H1 (cell line): ENCODE results near the gene FPR3. TPM values are rescaled to one million over a fixed set of nuclear protein-coding genes. Genes with fewer than 3 reads are reported as not detected.
"Not testable (repeated sequence)": the region's sequence is repeated elsewhere in the genome, so short reads cannot be mapped to it uniquely, and the experiment has no call there.

Source experiments
- CTCF ChIA-PET: fragments of 300-600 bp; sonication (Branson Sonifier 250); formaldehyde crosslinking; loops from one replicate; lab custom pipeline; 2021; ENCODE audit not compliant: partially characterized antibody; lab: Charles Lee
- POLR2A ChIA-PET: fragments of 300-600 bp; sonication (Branson Sonifier 250); formaldehyde crosslinking; loops from one replicate; lab custom pipeline; 2021; ENCODE audit warnings: inconsistent platforms; ENCODE audit not compliant: partially characterized antibody; lab: Charles Lee
- DNase-seq, 2 experiments: peaks; one replicate each; pipeline versions ENCODE4 v3.0.0 to v3.0.0-alpha.2; 2010 to 2022; ENCODE audit warnings: low spot score in 2 of 2, low read depth in 1 of 2, mixed read lengths in 1 of 2
- FAIRE-seq: peaks from 2 replicates; lab custom pipeline; 2011; peaks lifted over from hg19 to GRCh38; lab: Jason Lieb, UNC
- H2AFZ ChIP-seq: 2 replicates; pipeline ENCODE4 v1.8.1; 2012; ENCODE audit warnings: low read length, inconsistent platforms
- H2AK5ac ChIP-seq: 2 replicates; pipeline ENCODE4 v1.6.1; 2013; ENCODE audit warnings: low read depth, low read length
- H2BK120ac ChIP-seq: replicated peaks from 2 replicates; pipeline ENCODE3; 2013; ENCODE audit warnings: low read depth, low read length, inconsistent platforms
- H2BK12ac ChIP-seq: 2 replicates; pipeline ENCODE4 v1.6.1; 2013; ENCODE audit warnings: low read depth, low read length
- H2BK15ac ChIP-seq: 2 replicates; pipeline ENCODE4 v1.6.1; 2013; ENCODE audit warnings: low read length
- H2BK20ac ChIP-seq: 2 replicates; pipeline ENCODE4 v1.6.1; 2013; ENCODE audit warnings: low read length
- H2BK5ac ChIP-seq: 2 replicates; pipeline ENCODE4 v1.6.1; 2013; ENCODE audit warnings: low read depth, low read length
- H3K14ac ChIP-seq: 2 replicates; pipeline ENCODE4 v1.6.1; 2013; ENCODE audit warnings: inconsistent platforms; ENCODE audit not compliant: insufficient read length
- H3K18ac ChIP-seq: 2 replicates; pipeline ENCODE4 v1.6.1; 2013; ENCODE audit warnings: low read length; ENCODE audit errors: extremely low read depth
- H3K23ac ChIP-seq: 2 replicates; pipeline ENCODE4 v1.6.1; 2013; ENCODE audit warnings: inconsistent platforms; ENCODE audit not compliant: insufficient read length
- H3K23me2 ChIP-seq: 2 replicates; pipeline ENCODE4 v1.6.1; 2013; ENCODE audit warnings: low read depth, low read length
- H3K27ac ChIP-seq: 2 replicates; pipeline ENCODE4 v1.6.1; 2011; ENCODE audit warnings: low read depth, low read length, inconsistent platforms
- H3K27me3 ChIP-seq, 4 experiments: replicated peaks in 1 of 4; 1 replicate in 1 of 4; 2 replicates in 3 of 4; pipeline versions ENCODE4 v1.6.1 to v1.8.1; 2011 to 2013; ENCODE audit warnings: low read length in 3 of 4, mild to moderate bottlenecking in 3 of 4, inconsistent platforms in 2 of 4, mixed read lengths in 2 of 4, moderate library complexity in 1 of 4; ENCODE audit not compliant: control insufficient read depth in 3 of 4, insufficient read depth in 3 of 4; ENCODE audit errors: extremely low read depth in 1 of 4
- H3K36me3 ChIP-seq, 4 experiments: 2 replicates each; pipeline versions ENCODE4 v1.6.1 to v1.8.1; 2011 to 2013; ENCODE audit warnings: mild to moderate bottlenecking in 4 of 4, low read length in 3 of 4, moderate library complexity in 2 of 4, control low read depth in 1 of 4, inconsistent platforms in 1 of 4; ENCODE audit not compliant: insufficient read depth in 4 of 4, control insufficient read depth in 2 of 4
- H3K4ac ChIP-seq: replicated peaks from 2 replicates; pipeline ENCODE3; 2013; ENCODE audit warnings: low read length, low read depth, mixed read lengths, inconsistent platforms; ENCODE audit not compliant: insufficient read length
- H3K4me1 ChIP-seq, 4 experiments: replicated peaks in 1 of 4; 1 replicate in 1 of 4; 2 replicates in 3 of 4; pipeline versions ENCODE4 v1.6.1 to v1.8.1; 2011 to 2013; ENCODE audit warnings: low read length in 3 of 4, inconsistent platforms in 2 of 4, mixed read lengths in 1 of 4; ENCODE audit not compliant: insufficient read depth in 4 of 4, control insufficient read depth in 3 of 4
- H3K4me2 ChIP-seq, 2 experiments: 2 replicates each; pipeline versions ENCODE4 v1.6.1 to v1.8.1; 2011 to 2013; ENCODE audit warnings: low read depth in 2 of 2, low read length in 2 of 2, control low read depth in 1 of 2, inconsistent platforms in 1 of 2, mild to moderate bottlenecking in 1 of 2; ENCODE audit not compliant: insufficient read depth in 1 of 2
- H3K4me3 ChIP-seq, 4 experiments: fragments of 200-600, 300-600 bp in 1 of 4; sonication (generic), shearing (Covaris generic), sonication (Bioruptor Twin) in 1 of 4; 2 replicates each; pipeline versions ENCODE4 v1.5.1 to v1.8.1; 2011 to 2016; ENCODE audit warnings: low read length in 4 of 4, low read depth in 3 of 4, control low read depth in 2 of 4, inconsistent platforms in 2 of 4, mild to moderate bottlenecking in 2 of 4, mixed read lengths in 1 of 4, moderate library complexity in 1 of 4; ENCODE audit not compliant: insufficient read depth in 2 of 4; ENCODE audit errors: extremely low read depth in 1 of 4
- H3K56ac ChIP-seq: replicated peaks from 2 replicates; pipeline ENCODE3; 2013; ENCODE audit warnings: low read depth, mild to moderate bottlenecking, mixed read lengths, low read length, inconsistent platforms; ENCODE audit not compliant: insufficient read length
- H3K79me1 ChIP-seq: 2 replicates; pipeline ENCODE4 v1.6.1; 2013; ENCODE audit warnings: low read depth, low read length, control low read depth
- H3K79me2 ChIP-seq, 2 experiments: 2 replicates each; pipeline versions ENCODE4 v1.6.1 to v1.8.1; 2012 to 2013; ENCODE audit warnings: low read length in 2 of 2, mild to moderate bottlenecking in 2 of 2, inconsistent platforms in 1 of 2; ENCODE audit not compliant: insufficient read depth in 2 of 2, control insufficient read depth in 1 of 2
- H3K9ac ChIP-seq, 4 experiments: replicated peaks in 1 of 4; 1 replicate in 1 of 4; 2 replicates in 3 of 4; pipeline versions ENCODE4 v1.6.1 to v1.8.1; 2011 to 2013; ENCODE audit warnings: low read depth in 3 of 4, low read length in 3 of 4, control low read depth in 2 of 4, mild to moderate bottlenecking in 2 of 4, moderate library complexity in 2 of 4, inconsistent platforms in 1 of 4; ENCODE audit errors: extremely low read depth in 1 of 4
- H3K9me3 ChIP-seq, 2 experiments: 2 replicates each; pipeline versions ENCODE4 v1.6.1 to v1.8.1; 2012 to 2013; ENCODE audit warnings: mild to moderate bottlenecking in 2 of 2, moderate library complexity in 2 of 2, control low read depth in 1 of 2, inconsistent platforms in 1 of 2, low read depth in 1 of 2, low read length in 1 of 2, mixed read lengths in 1 of 2; ENCODE audit not compliant: insufficient read depth in 2 of 2
- H4K20me1 ChIP-seq, 2 experiments: replicated peaks in 1 of 2; 2 replicates each; pipeline versions ENCODE3 to v1.8.1; 2011 to 2013; ENCODE audit warnings: inconsistent platforms in 2 of 2, low read length in 2 of 2, mild to moderate bottlenecking in 1 of 2; ENCODE audit not compliant: insufficient read depth in 2 of 2, control insufficient read depth in 1 of 2
- H4K5ac ChIP-seq: 2 replicates; pipeline ENCODE4 v1.6.1; 2013; ENCODE audit warnings: low read length, low read depth, mixed read lengths, inconsistent platforms; ENCODE audit not compliant: insufficient read length
- H4K8ac ChIP-seq: 2 replicates; pipeline ENCODE4 v1.8.0; 2013; ENCODE audit warnings: mild to moderate bottlenecking, moderate library complexity, low read length, inconsistent platforms; ENCODE audit not compliant: insufficient read depth; ENCODE audit errors: extremely low read depth
- H4K91ac ChIP-seq: replicated peaks from 2 replicates; pipeline ENCODE3; 2013; ENCODE audit warnings: low read length, mixed read lengths, inconsistent platforms; ENCODE audit not compliant: insufficient read length
- JUND ChIP-seq: IDR thresholded peaks from 2 replicates; pipeline ENCODE4 v1.6.1; 2011; ENCODE audit warnings: mild to moderate bottlenecking, improper control_type of control experiment, low read length
- RAD21 ChIP-seq, 2 experiments: IDR thresholded peaks in 1 of 2; conservative IDR thresholded peaks in 1 of 2; 2 replicates each; pipeline ENCODE4 v1.6.1; 2011; ENCODE audit warnings: low read depth in 2 of 2, low read length in 2 of 2, improper control_type of control experiment in 1 of 2, inconsistent platforms in 1 of 2, mild to moderate bottlenecking in 1 of 2, moderate library complexity in 1 of 2
- SP1 ChIP-seq: IDR thresholded peaks from 2 replicates; pipeline ENCODE4 v1.6.1; 2011; ENCODE audit warnings: low read depth, low read length
- SP2 ChIP-seq: IDR thresholded peaks from 2 replicates; pipeline ENCODE4 v1.6.1; 2012; ENCODE audit warnings: mild to moderate bottlenecking, low read length, inconsistent platforms
- TAF7 ChIP-seq: optimal IDR thresholded peaks from 2 replicates; pipeline ENCODE3; 2011; ENCODE audit warnings: low read depth, mild to moderate bottlenecking, inconsistent platforms, low read length, moderate library complexity, borderline replicate concordance
- WGBS, 2 experiments: shearing (Covaris generic) in 1 of 2; methylation state at CpG; one replicate each; pipeline versions ENCODE4 v1.1.6 to v1.1.7; 2013 to 2015; ENCODE audit warnings: low lambda C conversion rate in 2 of 2, mixed read lengths in 2 of 2, inconsistent platforms in 1 of 2, low coverage in 1 of 2, missing lambda C conversion rate in 1 of 2; ENCODE audit not compliant: insufficient replicate concordance in 2 of 2, insufficient coverage in 1 of 2, insufficient read length in 1 of 2; ENCODE audit errors: extremely low coverage in 1 of 2, missing lambda C conversion rate in 1 of 2; 5-methylcytosine and 5-hydroxymethylcytosine counted together
- polyA plus RNA-seq, 7 experiments: library from polyadenylated mRNA; depleted of rRNA in 3 of 7; stranded (reverse) in 5 of 7; unstranded in 2 of 7; fragments of >200 nt in 5 of 7; fragments of 200-250 nt in 2 of 7; gene quantifications; 1 replicate in 5 of 7; 2 replicates in 1 of 7; 4 replicates in 1 of 7; pipeline versions ENCODE4 v1.2.1 to v1.2.3, GENCODE V29; 2011 to 2013; ENCODE audit warnings: missing spikeins in 2 of 7, mixed read lengths in 2 of 7
- total RNA-seq: library from RNA; stranded (reverse); fragmentation: NEBNext Ultra II Directional; extraction: Animal tissue kit (Norgen Biotek cat#: 25700); gene quantifications from 2 replicates; pipeline ENCODE4 v1.2.1, GENCODE V29; 2021

The FPR3 gene
- total and polyA plus RNA-seq, 2 of the 8 experiments (the other 6 are each of a cell fraction or from before 2014, with no cell fraction given) = not detected

- TF ChIP-seq JUND (no peak), SP1 (no peak), TAF7 (no peak), SP2 (no peak), RAD21 (IDR thresholded peaks at IDR 0.05 in 1 of 2, conservative IDR thresholded peaks at IDR 0.05 in 1 of 2; ENCODE audit: low read depth in 2 of 2, low read length in 2 of 2) (peak; percentile 40 to 41)
Measured at GRCh38 chr19:51772977-51773376, 22.0 kb upstream of the FPR3 start (continued).

- H3K18ac ChIP-seq, H3K79me2 ChIP-seq, H4K5ac ChIP-seq, H3K27ac ChIP-seq, H2AFZ ChIP-seq, H4K91ac ChIP-seq, H2BK120ac ChIP-seq, DNase-seq, H3K79me1 ChIP-seq, H3K36me3 ChIP-seq, H2BK12ac ChIP-seq, H3K14ac ChIP-seq, H3K4me1 ChIP-seq, H3K9ac ChIP-seq, H3K4ac ChIP-seq, POLR2A ChIA-PET, H2BK15ac ChIP-seq, H4K8ac ChIP-seq, H3K27me3 ChIP-seq, H3K4me3 ChIP-seq, H2BK20ac ChIP-seq, H4K20me1 ChIP-seq, H3K56ac ChIP-seq, H3K23me2 ChIP-seq, H2AK5ac ChIP-seq, H2BK5ac ChIP-seq, FAIRE-seq, H3K9me3 ChIP-seq, H3K4me2 ChIP-seq, H3K23ac ChIP-seq: not testable (repeated sequence)
- 93% methylated on average over 1 of the region's 1 CpG; no CpG with 5 or more reads in 1 of the 2 experiments for WGBS, 2 experiments
- CTCF ChIA-PET = interaction anchor here (0.6 to 2.9 kb wide), 15 partner anchors 22 to 303 kb away, joined by 3 to 17 read pairs (median 8); no protein-coding TSS in a partner anchor
Measured at GRCh38 chr19:51776561-51776960, 18.4 kb upstream of the FPR3 start.
